ENCODE results near the gene WFS1.

Gene WFS1, protein sequence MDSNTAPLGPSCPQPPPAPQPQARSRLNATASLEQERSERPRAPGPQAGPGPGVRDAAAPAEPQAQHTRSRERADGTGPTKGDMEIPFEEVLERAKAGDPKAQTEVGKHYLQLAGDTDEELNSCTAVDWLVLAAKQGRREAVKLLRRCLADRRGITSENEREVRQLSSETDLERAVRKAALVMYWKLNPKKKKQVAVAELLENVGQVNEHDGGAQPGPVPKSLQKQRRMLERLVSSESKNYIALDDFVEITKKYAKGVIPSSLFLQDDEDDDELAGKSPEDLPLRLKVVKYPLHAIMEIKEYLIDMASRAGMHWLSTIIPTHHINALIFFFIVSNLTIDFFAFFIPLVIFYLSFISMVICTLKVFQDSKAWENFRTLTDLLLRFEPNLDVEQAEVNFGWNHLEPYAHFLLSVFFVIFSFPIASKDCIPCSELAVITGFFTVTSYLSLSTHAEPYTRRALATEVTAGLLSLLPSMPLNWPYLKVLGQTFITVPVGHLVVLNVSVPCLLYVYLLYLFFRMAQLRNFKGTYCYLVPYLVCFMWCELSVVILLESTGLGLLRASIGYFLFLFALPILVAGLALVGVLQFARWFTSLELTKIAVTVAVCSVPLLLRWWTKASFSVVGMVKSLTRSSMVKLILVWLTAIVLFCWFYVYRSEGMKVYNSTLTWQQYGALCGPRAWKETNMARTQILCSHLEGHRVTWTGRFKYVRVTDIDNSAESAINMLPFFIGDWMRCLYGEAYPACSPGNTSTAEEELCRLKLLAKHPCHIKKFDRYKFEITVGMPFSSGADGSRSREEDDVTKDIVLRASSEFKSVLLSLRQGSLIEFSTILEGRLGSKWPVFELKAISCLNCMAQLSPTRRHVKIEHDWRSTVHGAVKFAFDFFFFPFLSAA

DNA sequence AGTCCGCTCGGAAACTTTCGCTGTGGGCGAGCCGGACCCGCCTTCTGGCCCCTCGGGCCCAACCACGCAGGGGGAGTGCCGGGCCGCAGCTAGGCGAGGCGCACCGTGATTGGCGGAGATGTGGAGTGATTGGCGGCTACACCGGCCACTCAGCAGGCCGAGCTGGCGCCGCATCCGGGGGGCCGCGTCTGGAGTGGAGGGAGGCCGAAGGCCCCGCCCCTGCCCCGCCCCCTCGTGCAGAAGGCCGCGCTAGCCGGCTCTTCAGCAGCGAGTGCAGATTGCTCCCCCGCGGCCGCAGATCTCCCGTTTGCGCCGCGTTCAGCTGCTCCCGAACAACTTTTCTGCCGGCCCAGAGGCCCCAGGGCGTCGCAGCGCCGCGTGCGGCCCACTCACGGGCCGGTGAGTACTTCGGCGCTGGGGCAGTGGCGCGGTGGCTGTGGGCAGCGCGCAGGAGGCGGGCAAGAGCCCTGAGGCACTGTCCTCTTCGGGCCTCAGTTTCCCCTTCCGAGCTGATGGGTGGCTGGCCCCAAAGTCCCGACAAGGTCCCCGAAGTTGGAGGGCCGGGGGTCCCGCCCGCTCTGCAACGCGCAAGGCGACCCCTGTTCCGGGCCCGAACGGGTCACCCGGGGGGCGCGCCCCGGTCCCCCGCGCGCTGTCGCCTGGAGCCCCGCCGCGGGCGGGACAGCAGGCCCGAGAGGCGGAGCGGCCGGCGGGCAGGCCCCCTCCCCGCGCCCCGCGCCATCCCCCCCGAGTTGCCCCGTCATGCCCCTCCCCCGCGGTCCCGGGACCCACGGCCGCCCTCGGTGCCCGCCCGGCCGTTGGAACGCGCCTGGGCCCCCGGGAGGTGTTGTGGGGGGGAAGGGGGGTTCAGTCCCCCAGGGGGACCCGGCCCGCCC, at the start of gene WFS1:
TSS of gene WFS1 (plus strand) at position 235 of the 896 bp plus-strand sequence. CDS start 7,606 bp downstream, outside the sequence.
- peak; percentile 92 for DNase-seq

GRCh38 chr4:6221301-6221850, 48.3 kb upstream of the WFS1 start:
- DNase-seq: no peak

DNA sequence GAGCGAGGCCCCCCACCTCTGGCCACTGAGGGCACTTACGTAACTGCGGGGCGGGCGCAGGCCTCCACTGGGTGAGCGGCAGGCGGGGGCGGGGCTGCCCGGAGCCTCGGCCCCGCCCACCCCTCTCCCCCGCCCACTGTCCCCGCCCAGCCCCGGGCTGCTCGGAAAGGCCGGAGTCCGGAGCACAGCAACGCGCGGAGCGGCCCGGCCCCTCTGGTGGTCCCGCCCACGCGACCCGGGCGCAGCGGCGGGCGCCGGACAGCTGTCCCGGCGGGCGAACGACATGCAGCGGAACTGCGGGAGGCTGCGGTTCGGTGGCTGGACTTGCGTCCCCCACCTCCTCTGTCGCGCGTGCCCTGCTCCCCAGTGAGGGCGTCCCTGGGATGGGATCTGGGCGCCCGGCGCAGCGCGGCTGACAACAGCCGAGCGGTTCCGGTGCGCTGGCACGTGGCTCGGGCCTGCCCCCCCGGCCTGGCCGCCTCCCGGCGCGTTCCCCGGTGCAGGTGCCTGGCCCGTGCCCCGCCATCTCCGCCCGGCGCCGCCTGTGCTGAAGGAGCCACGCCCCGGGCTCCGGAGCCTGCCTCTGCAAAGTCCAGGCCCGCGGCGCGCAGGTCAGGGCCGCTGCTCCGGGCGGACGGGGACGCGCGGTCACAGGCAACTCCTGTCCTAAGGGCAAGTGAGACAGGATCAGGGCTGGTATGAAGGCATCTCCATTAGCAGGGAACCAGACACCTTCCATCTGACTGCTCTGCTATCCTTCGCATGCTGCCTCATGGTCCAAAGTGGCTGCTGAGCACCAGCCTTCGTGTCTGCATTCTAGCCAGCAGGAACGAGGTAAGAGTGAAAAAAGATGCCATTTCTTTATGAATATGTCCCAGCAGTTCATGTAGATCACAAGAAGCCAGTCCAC, 47.5 kb upstream of the WFS1 start:
- no peak for DNase-seq

- DNase-seq: no peak
Measured at GRCh38 chr4:6222761-6223292, 46.8 kb upstream of the WFS1 start.

- no peak for DNase-seq
Measured at GRCh38 chr4:6224735-6225134, 44.9 kb upstream of the WFS1 start.

GRCh38 chr4:6225469-6225868, 44.2 kb upstream of the WFS1 start:
- DNase-seq: no peak

DNA sequence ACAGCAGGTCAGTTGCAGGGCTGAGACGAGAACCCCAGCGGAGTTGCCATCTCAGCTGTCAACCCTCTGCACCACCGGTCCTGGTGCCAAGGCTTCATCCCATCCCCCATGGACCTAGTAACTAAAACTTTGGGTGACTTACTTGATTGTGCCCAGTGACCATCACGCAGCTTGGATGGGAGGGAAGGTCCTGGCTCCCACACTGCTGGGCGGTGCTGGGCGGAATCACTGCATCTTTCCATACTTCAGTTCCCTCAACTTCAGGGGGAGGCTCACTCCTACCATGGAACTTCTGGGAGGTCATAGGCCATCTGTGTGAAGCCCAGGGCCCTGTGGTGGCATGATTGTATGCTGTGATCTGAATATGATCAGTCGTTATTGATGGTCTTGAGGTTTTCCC, 43.1 kb upstream of the WFS1 start:
- DNase-seq: no peak

GRCh38 chr4:6227412-6228157, 42.1 kb upstream of the WFS1 start:
- DNase-seq: no peak

- DNase-seq: no peak
Measured at GRCh38 chr4:6228158-6229067, 41.2 kb upstream of the WFS1 start.

- no peak for DNase-seq
Measured at GRCh38 chr4:6229095-6229494, 40.6 kb upstream of the WFS1 start.

- no peak for DNase-seq
Measured at GRCh38 chr4:6229671-6230501, 39.8 kb upstream of the WFS1 start.

GRCh38 chr4:6230502-6230785, 39.2 kb upstream of the WFS1 start:
- DNase-seq: no peak

- DNase-seq: no peak
Measured at GRCh38 chr4:6230827-6231662, 38.6 kb upstream of the WFS1 start.

DNA sequence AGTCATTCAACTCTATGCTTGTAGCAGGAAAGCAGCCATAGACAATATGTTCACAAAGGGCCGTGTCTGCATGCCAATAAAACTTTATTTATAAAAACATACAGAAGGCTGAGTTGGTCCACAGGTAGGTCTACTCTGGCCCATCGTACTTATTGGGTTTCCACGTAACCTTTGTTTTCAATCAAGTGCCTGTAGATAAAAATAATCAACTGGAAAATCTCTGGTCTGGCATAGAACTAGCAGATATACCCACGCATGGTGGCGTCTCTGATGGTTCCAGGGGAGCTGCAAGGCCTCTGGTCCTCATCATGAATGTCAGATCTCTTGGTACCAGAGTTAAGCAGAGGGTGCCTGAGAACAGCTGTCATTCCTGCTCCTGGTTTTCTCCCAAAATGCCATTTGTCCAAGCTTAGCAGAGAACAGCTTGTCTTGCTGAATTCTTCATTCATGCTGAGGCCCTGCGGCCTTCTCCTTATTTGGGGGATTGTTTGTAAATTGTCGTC, 37.9 kb upstream of the WFS1 start:
- no peak for DNase-seq

- DNase-seq: no peak
Measured at GRCh38 chr4:6232836-6233785, 36.5 kb upstream of the WFS1 start.

- DNase-seq: no peak
Measured at GRCh38 chr4:6233929-6234328, 35.7 kb upstream of the WFS1 start.

Measured in NCI-H1048 (cell line).